Activated T-cell treated with anti-CD3 and anti-CD28 coated beads, Interleukin-2, amount 50 U/mL, for 48 hours (primary cell): ENCODE measurements around the gene STMN3.
"Not testable (repeated sequence)": the region's sequence is repeated elsewhere in the genome, so short reads cannot be mapped to it uniquely, and the experiment has no call there.

Experiments
- DNase-seq, 2 experiments: peaks; one replicate each; pipeline ENCODE4 v3.0.0-alpha.2; 2020

Gene STMN3

GRCh38 chr20:63657260-63657936 lies 4.2 kb upstream of the STMN3 start:
- DNase-seq: no peak

- DNase-seq: no peak
Measured at GRCh38 chr20:63656451-63656850, 3.2 kb upstream of the STMN3 start.

- DNase-seq: no peak
Measured at GRCh38 chr20:63655249-63655648, 2.0 kb upstream of the STMN3 start.

- DNase-seq: no peak
Measured at GRCh38 chr20:63653974-63654668, 897 bp upstream of the STMN3 start.

GRCh38 chr20:63652192-63652980 lies 838 bp downstream of the STMN3 start:
- DNase-seq: peak; percentile 42 to 56

GRCh38 chr20:63651942-63652191 lies 1.4 kb downstream of the STMN3 start:
- DNase-seq: no peak

- DNase-seq: not testable (repeated sequence)
Measured at GRCh38 chr20:63650486-63650885, 2.7 kb downstream of the STMN3 start.

GRCh38 chr20:63648895-63649589 lies 4.2 kb downstream of the STMN3 start:
- DNase-seq: no peak

GRCh38 chr20:63648190-63648589 lies 5.0 kb downstream of the STMN3 start:
- no peak for DNase-seq

GRCh38 chr20:63645218-63645617 lies 8.0 kb downstream of the STMN3 start:
- no peak for DNase-seq

GRCh38 chr20:63643946-63644345 lies 9.3 kb downstream of the STMN3 start:
- no peak for DNase-seq

GRCh38 chr20:63643499-63643898 lies 9.7 kb downstream of the STMN3 start:
- no peak for DNase-seq

GRCh38 chr20:63642527-63643247 lies 10.5 kb downstream of the STMN3 start:
- DNase-seq: no peak

GRCh38 chr20:63641792-63642523 lies 11.3 kb downstream of the STMN3 start:
- peak; percentile 95 to 97 for DNase-seq

GRCh38 chr20:63641146-63641791 lies 12.0 kb downstream of the STMN3 start:
- peak in 1 of 2 experiments; percentile 69 for DNase-seq

GRCh38 chr20:63640686-63641085 lies 12.5 kb downstream of the STMN3 start:
- peak; percentile 45 to 50 for DNase-seq

- peak in 1 of 2 experiments; percentile 38 for DNase-seq
Measured at GRCh38 chr20:63640086-63640485, 13.1 kb downstream of the STMN3 start.

- peak; percentile 76 to 79 for DNase-seq
Measured at GRCh38 chr20:63639093-63639975, 13.9 kb downstream of the STMN3 start.

GRCh38 chr20:63636752-63637628 lies 16.2 kb downstream of the STMN3 start:
- DNase-seq: no peak
